H1 (cell line): ENCODE results near the gene RFX3. TPM values are rescaled to one million over a fixed set of nuclear protein-coding genes. Genes with fewer than 3 reads are reported as not detected.

Experiments used
- CTBP2 ChIP-seq: IDR thresholded peaks from 2 replicates; pipeline ENCODE4 v1.7.0; 2011; ENCODE audit warnings: borderline replicate concordance, mild to moderate bottlenecking, moderate library complexity, mixed read lengths, low read length; ENCODE audit not compliant: insufficient read depth, insufficient read length
- polyA plus RNA-seq, 7 experiments: library from polyadenylated mRNA; depleted of rRNA in 3 of 7; stranded (reverse) in 5 of 7; unstranded in 2 of 7; fragments of >200 nt in 5 of 7; fragments of 200-250 nt in 2 of 7; gene quantifications; 1 replicate in 5 of 7; 2 replicates in 1 of 7; 4 replicates in 1 of 7; pipeline versions ENCODE4 v1.2.1 to v1.2.3, GENCODE V29; 2011 to 2013; ENCODE audit warnings: missing spikeins in 2 of 7, mixed read lengths in 2 of 7
- total RNA-seq: library from RNA; stranded (reverse); fragmentation: NEBNext Ultra II Directional; extraction: Animal tissue kit (Norgen Biotek cat#: 25700); gene quantifications from 2 replicates; pipeline ENCODE4 v1.2.1, GENCODE V29; 2021
- TF ChIP-seq, protein P1 (sequence below): fragments of 300-600 bp; sonication (generic); IDR thresholded peaks from 2 replicates; pipeline ENCODE4 v1.7.1; 2012; ENCODE audit warnings: low read length, moderate library complexity, mild to moderate bottlenecking, inconsistent platforms; ENCODE audit not compliant: insufficient replicate concordance

Gene RFX3
- total and polyA plus RNA-seq, 2 of the 8 experiments (the other 6 are each of a cell fraction or from before 2014, with no cell fraction given): 4.9 to 22.6 TPM

DNA sequence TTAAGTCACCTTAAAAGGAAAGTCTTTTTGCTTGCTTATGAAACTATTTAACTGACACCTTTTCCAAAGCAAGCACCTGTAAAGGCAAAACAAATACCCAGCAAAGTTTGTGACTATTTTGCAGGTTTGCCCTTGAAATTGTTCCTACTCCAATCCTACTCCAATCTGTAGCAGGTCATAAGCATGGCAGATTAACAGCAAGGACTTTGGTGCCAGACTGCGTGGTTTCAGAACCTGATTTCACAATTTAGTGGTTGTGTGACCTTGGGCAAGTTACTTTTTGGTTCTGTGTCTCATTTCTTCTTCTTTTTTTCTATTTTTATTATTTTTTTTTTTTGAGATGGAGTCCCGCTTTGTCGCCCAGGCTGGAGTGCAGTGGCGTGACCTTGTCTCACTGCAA, 282.1 kb downstream of the RFX3 start (continued):
- TF ChIP-seq, protein P1, sequence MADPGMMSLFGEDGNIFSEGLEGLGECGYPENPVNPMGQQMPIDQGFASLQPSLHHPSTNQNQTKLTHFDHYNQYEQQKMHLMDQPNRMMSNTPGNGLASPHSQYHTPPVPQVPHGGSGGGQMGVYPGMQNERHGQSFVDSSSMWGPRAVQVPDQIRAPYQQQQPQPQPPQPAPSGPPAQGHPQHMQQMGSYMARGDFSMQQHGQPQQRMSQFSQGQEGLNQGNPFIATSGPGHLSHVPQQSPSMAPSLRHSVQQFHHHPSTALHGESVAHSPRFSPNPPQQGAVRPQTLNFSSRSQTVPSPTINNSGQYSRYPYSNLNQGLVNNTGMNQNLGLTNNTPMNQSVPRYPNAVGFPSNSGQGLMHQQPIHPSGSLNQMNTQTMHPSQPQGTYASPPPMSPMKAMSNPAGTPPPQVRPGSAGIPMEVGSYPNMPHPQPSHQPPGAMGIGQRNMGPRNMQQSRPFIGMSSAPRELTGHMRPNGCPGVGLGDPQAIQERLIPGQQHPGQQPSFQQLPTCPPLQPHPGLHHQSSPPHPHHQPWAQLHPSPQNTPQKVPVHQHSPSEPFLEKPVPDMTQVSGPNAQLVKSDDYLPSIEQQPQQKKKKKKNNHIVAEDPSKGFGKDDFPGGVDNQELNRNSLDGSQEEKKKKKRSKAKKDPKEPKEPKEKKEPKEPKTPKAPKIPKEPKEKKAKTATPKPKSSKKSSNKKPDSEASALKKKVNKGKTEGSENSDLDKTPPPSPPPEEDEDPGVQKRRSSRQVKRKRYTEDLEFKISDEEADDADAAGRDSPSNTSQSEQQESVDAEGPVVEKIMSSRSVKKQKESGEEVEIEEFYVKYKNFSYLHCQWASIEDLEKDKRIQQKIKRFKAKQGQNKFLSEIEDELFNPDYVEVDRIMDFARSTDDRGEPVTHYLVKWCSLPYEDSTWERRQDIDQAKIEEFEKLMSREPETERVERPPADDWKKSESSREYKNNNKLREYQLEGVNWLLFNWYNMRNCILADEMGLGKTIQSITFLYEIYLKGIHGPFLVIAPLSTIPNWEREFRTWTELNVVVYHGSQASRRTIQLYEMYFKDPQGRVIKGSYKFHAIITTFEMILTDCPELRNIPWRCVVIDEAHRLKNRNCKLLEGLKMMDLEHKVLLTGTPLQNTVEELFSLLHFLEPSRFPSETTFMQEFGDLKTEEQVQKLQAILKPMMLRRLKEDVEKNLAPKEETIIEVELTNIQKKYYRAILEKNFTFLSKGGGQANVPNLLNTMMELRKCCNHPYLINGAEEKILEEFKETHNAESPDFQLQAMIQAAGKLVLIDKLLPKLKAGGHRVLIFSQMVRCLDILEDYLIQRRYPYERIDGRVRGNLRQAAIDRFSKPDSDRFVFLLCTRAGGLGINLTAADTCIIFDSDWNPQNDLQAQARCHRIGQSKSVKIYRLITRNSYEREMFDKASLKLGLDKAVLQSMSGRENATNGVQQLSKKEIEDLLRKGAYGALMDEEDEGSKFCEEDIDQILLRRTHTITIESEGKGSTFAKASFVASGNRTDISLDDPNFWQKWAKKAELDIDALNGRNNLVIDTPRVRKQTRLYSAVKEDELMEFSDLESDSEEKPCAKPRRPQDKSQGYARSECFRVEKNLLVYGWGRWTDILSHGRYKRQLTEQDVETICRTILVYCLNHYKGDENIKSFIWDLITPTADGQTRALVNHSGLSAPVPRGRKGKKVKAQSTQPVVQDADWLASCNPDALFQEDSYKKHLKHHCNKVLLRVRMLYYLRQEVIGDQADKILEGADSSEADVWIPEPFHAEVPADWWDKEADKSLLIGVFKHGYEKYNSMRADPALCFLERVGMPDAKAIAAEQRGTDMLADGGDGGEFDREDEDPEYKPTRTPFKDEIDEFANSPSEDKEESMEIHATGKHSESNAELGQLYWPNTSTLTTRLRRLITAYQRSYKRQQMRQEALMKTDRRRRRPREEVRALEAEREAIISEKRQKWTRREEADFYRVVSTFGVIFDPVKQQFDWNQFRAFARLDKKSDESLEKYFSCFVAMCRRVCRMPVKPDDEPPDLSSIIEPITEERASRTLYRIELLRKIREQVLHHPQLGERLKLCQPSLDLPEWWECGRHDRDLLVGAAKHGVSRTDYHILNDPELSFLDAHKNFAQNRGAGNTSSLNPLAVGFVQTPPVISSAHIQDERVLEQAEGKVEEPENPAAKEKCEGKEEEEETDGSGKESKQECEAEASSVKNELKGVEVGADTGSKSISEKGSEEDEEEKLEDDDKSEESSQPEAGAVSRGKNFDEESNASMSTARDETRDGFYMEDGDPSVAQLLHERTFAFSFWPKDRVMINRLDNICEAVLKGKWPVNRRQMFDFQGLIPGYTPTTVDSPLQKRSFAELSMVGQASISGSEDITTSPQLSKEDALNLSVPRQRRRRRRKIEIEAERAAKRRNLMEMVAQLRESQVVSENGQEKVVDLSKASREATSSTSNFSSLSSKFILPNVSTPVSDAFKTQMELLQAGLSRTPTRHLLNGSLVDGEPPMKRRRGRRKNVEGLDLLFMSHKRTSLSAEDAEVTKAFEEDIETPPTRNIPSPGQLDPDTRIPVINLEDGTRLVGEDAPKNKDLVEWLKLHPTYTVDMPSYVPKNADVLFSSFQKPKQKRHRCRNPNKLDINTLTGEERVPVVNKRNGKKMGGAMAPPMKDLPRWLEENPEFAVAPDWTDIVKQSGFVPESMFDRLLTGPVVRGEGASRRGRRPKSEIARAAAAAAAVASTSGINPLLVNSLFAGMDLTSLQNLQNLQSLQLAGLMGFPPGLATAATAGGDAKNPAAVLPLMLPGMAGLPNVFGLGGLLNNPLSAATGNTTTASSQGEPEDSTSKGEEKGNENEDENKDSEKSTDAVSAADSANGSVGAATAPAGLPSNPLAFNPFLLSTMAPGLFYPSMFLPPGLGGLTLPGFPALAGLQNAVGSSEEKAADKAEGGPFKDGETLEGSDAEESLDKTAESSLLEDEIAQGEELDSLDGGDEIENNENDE: no peak
- no peak for TF ChIP-seq CTBP2
